Measurements from ENCODE around the gene SLC13A5. TPM values are rescaled to one million over a fixed set of nuclear protein-coding genes. Genes with fewer than 3 reads are reported as not detected.

SLC13A5 gene
- total and polyA plus RNA-seq, 4 experiments from 2014 or later: not detected

DNA sequence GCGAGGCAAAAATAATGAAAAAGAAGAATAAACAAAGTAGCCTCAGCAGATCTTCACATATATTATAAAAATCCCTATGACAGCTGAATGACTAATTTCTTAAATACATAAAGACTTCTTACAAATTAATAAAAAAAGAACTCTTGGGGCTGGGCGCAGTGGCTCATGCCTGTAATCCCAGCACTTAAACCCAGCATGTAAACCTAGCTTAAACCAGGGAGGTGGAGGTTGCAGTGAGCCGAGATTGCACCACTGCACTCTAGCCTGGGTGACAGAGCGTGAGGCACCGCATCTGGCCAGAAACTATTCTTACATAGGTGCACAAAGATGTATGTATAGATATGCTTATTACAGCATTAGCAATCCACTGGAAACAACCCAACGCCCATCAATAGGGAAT is 33.9 kb downstream of the SLC13A5 start:
- Mint-ChIP-seq H3K27me3 (peaks cover 15 to 18% of the 10 kb centered on the region in 2 donors), H3K36me3 (peaks cover 0 to 6% of the 10 kb centered on the region in 2 donors), H3K27ac (no peak overlapping the region), H3K9me3 (no peaks in the 10 kb centered on the region), H3K4me3 (no peak overlapping the region), H3K4me1 (peaks cover 0 to 10% (median 5%) of the 10 kb centered on the region in 4 donors)
- H3K4me3 ChIP-seq (ENCODE audit: low read length in 2 of 2): no peak overlapping the region
- ChIA-PET CTCF (ENCODE audit: partially characterized antibody) (interaction anchor here (1.2 kb wide), 1 partner anchor 61 kb away, joined by 3 read pairs; no protein-coding TSS in a partner anchor), POLR2A (ENCODE audit: partially characterized antibody) (no interaction called here)
- H3K27me3 ChIP-seq (ENCODE audit: insufficient read depth, low read length): peaks cover 4% of the 10 kb centered on the region
- no peaks in the 10 kb centered on the region for H3K36me3 ChIP-seq (ENCODE audit: insufficient read depth, low read length)
- DNase-seq: no peak
- H3K4me1 ChIP-seq (ENCODE audit: insufficient read depth, low read length): peaks cover 9% of the 10 kb centered on the region
- no peaks in the 10 kb centered on the region for H3K9me3 ChIP-seq (ENCODE audit: control insufficient read depth in 1 of 2, low read length in 2 of 2)
- H3K27ac ChIP-seq (ENCODE audit: low read depth, low read length): no peak overlapping the region
- intact Hi-C loops (cut with micrococcal nuclease): no loop called here

DNA sequence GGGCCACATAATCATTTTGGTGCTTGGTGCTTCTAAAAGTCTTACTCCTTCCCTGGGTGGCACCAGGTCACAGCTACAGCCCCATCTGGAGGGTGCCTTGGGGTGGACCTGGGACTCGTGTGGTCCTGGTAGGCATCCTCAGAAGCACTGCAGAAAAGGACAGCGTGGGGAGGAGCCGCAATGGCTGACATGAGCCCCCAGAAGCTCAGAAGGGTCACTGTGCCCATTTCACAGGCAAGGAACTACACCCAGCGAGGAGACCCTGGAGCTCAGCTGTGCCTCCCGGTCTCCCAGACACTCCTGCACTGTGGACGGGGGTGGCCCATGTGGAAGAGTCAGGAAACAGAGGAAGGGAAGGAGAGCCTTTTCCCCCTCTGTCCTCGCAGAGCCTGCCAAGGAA is 35.2 kb downstream of the SLC13A5 start:
- intact Hi-C loops (cut with micrococcal nuclease): no loop called here
- CTCF ChIA-PET (ENCODE audit: partially characterized antibody): no interaction called here
- POLR2A ChIA-PET (ENCODE audit: partially characterized antibody): no interaction called here

DNA sequence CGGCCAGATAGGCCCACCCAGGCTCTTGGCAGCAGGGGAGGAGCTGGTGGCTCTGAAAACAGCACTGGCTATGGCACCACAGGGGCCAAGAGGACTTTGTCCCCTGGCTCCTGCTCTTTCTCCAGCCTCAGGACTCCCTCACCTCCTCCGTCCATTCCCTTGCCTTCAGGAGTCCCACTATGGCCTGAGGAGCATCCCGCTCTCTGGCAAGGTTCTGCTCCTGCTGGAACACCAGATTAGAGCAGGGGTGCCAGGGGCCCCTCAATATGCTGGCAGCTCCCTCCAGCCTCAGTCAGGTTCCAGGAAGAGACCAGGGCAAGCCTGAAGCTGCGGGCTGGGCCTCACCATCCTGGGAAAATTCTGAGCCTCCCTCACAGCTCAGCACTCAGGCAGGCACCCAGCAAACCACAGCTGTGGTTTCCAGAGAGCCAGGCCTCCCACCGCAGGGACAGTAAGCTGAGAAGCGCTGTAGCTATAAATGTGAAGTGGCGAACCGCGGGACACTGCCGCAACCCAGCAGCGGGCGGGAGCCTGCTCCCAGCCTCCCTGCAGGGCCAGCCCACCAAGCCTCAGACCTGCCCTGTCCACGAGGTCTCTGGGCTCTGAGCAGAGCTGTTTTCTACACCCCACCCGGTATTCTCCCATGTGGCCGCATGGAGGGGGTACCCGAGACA is 35.9 kb downstream of the SLC13A5 start:
- Mint-ChIP-seq H3K27ac (no peak overlapping the region), H3K27me3 (peaks cover 12 to 13% of the 10 kb centered on the region in 2 donors), H3K4me3 (no peak overlapping the region), H3K9me3 (no peaks in the 10 kb centered on the region), H3K36me3 (peaks cover 0 to 6% of the 10 kb centered on the region in 2 donors), H3K4me1 (peaks cover 0 to 10% (median 5%) of the 10 kb centered on the region in 4 donors)
- ChIA-PET POLR2A (ENCODE audit: partially characterized antibody) (no interaction called here), CTCF (ENCODE audit: partially characterized antibody) (no interaction called here)
- Histone ChIP-seq H3K4me3 (ENCODE audit: low read length in 2 of 2) (no peak overlapping the region), H3K27ac (ENCODE audit: low read depth, low read length) (no peak overlapping the region), H3K9me3 (ENCODE audit: control insufficient read depth in 1 of 2, low read length in 2 of 2) (no peaks in the 10 kb centered on the region), H3K27me3 (ENCODE audit: insufficient read depth, low read length) (peaks cover 4% of the 10 kb centered on the region), H3K36me3 (ENCODE audit: insufficient read depth, low read length) (no peaks in the 10 kb centered on the region), H3K4me1 (ENCODE audit: insufficient read depth, low read length) (peaks cover 9% of the 10 kb centered on the region)
- DNase-seq: no peak
- intact Hi-C loops (cut with micrococcal nuclease): no loop called here

More for the DNA sequence above, 35.2 kb downstream of the SLC13A5 start:
- H3K4me1 Mint-ChIP-seq: peaks cover 0 to 10% (median 5%) of the 10 kb centered on the region in 4 donors
- peaks cover 13 to 15% of the 10 kb centered on the region in 2 donors for H3K27me3 Mint-ChIP-seq
- H3K27ac Mint-ChIP-seq: peak overlapping the region in 1 of 7 donors; percentile 42
- peaks cover 4% of the 10 kb centered on the region for H3K27me3 ChIP-seq (ENCODE audit: insufficient read depth, low read length)
- peaks cover 0 to 6% of the 10 kb centered on the region in 2 donors for H3K36me3 Mint-ChIP-seq
- no peak overlapping the region for H3K4me3 ChIP-seq (ENCODE audit: low read length in 2 of 2)
- no peaks in the 10 kb centered on the region for H3K36me3 ChIP-seq (ENCODE audit: insufficient read depth, low read length)
- DNase-seq: no peak
- no peaks in the 10 kb centered on the region for H3K9me3 ChIP-seq (ENCODE audit: control insufficient read depth in 1 of 2, low read length in 2 of 2)
- no peak overlapping the region for H3K27ac ChIP-seq (ENCODE audit: low read depth, low read length)
- no peaks in the 10 kb centered on the region for H3K9me3 Mint-ChIP-seq
- H3K4me3 Mint-ChIP-seq: no peak overlapping the region
- peaks cover 9% of the 10 kb centered on the region for H3K4me1 ChIP-seq (ENCODE audit: insufficient read depth, low read length)

DNA sequence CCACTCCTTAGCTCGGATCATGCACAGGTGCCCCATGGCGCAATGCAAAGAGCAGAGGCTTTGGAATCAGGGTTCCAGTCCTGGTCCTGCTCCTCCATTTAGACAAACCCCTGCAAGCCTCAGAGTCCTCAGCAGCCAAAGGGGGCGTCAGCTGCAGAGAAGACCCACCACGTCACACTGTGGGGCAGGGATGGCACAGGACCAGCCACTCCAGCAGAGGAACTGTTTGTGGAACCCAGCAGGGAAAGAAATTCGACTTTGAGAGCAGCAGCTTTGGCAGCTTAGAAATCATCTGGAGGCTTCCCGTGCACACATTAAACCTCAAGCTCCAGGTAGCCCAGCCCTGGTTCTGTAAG is 36.4 kb downstream of the SLC13A5 start:
- Histone ChIP-seq H3K9me3 (ENCODE audit: control insufficient read depth in 1 of 2, low read length in 2 of 2) (no peaks in the 10 kb centered on the region), H3K4me1 (ENCODE audit: insufficient read depth, low read length) (peaks cover 9% of the 10 kb centered on the region), H3K36me3 (ENCODE audit: insufficient read depth, low read length) (no peaks in the 10 kb centered on the region), H3K27ac (ENCODE audit: low read depth, low read length) (no peak overlapping the region), H3K4me3 (ENCODE audit: low read length in 2 of 2) (no peak overlapping the region), H3K27me3 (ENCODE audit: insufficient read depth, low read length) (peaks cover 4% of the 10 kb centered on the region)
- Mint-ChIP-seq H3K4me3 (no peak overlapping the region), H3K27me3 (peaks cover 12 to 13% of the 10 kb centered on the region in 2 donors), H3K36me3 (peaks cover 0 to 1% of the 10 kb centered on the region in 2 donors), H3K9me3 (no peaks in the 10 kb centered on the region), H3K4me1 (peaks cover 0 to 10% (median 5%) of the 10 kb centered on the region in 4 donors), H3K27ac (no peak overlapping the region)
- ChIA-PET POLR2A (ENCODE audit: partially characterized antibody) (no interaction called here), CTCF (ENCODE audit: partially characterized antibody) (no interaction called here)
- intact Hi-C loops (cut with micrococcal nuclease): no loop called here
- DNase-seq: no peak

DNA sequence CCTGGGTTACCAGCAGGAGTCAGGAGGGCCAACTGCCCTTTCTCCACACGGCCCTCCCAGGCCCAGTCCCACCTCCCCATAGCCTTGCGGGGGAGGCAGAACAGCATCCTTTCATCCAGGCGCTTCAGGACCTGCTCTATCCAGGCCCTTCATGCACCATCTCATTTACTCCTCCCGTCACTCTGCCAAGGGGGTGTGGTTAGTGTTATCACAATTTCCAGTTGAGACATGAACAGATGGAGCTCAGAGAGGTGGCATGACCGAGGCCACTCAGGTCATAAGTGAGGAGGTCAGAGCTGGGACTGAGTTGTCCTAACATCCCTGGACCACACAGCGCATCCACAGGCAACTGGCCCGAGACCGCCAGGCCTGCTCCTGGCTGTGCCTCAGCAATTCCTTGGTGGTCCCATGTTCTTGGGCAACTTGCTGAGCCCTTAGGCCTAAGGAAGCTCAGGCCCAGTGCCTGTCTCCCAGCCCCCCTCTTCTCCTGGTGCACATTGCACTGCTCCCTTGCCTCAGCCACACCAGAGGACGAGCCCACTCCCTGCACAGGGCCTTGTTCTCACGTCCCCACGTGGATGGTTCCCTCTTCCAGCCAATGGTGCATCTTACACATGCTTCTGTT is 37.9 kb downstream of the SLC13A5 start:
- intact Hi-C loops (cut with micrococcal nuclease): no loop called here
- no peaks in the 10 kb centered on the region for H3K36me3 ChIP-seq (ENCODE audit: insufficient read depth, low read length)
- ChIA-PET POLR2A (ENCODE audit: partially characterized antibody) (no interaction called here), CTCF (ENCODE audit: partially characterized antibody) (interaction anchor here (0.5 kb wide), 1 partner anchor 1919 kb away, joined by 4 read pairs; no protein-coding TSS in a partner anchor)
- no peak for DNase-seq
- peaks cover 9 to 12% of the 10 kb centered on the region in 2 donors for H3K27me3 Mint-ChIP-seq
- peak overlapping the region in 1 of 8 donors; percentile 27 for H3K4me3 Mint-ChIP-seq
- peaks cover 0 to 10% (median 5%) of the 10 kb centered on the region in 4 donors for H3K4me1 Mint-ChIP-seq
- peaks cover 9% of the 10 kb centered on the region for H3K4me1 ChIP-seq (ENCODE audit: insufficient read depth, low read length)
- H3K27ac Mint-ChIP-seq: peak overlapping the region in 1 of 7 donors; percentile 60
- H3K4me3 ChIP-seq (ENCODE audit: low read length in 2 of 2): no peak overlapping the region
- H3K36me3 Mint-ChIP-seq: no peaks in the 10 kb centered on the region
- no peaks in the 10 kb centered on the region for H3K9me3 Mint-ChIP-seq
- no peaks in the 10 kb centered on the region for H3K9me3 ChIP-seq (ENCODE audit: control insufficient read depth in 1 of 2, low read length in 2 of 2)
- H3K27me3 ChIP-seq (ENCODE audit: insufficient read depth, low read length): peaks cover 4% of the 10 kb centered on the region
- H3K27ac ChIP-seq (ENCODE audit: low read depth, low read length): no peak overlapping the region

DNA sequence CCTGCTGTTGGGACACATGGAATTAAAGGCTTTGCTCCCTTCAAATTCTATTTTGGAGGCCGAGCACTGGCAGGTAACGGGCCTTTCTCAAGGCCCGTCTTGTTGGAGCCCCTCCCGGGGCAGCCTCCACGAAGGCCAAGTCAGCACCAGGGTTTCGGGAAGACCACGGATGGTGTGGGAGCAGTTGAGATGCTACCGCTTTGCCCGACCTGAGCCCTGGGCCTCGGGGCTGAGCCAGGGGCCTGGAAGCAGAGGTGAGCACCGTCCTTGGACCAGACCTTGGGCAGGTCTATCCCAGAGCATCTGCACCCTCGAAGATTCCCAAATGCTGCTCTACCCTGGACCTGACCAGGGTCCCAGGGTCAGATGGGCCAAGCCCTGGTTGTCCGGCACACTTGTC is 38.6 kb downstream of the SLC13A5 start:
- Mint-ChIP-seq H3K27me3 (peaks cover 7 to 9% of the 10 kb centered on the region in 2 donors), H3K4me1 (peaks cover 0 to 10% (median 5%) of the 10 kb centered on the region in 4 donors), H3K36me3 (no peaks in the 10 kb centered on the region), H3K4me3 (no peak overlapping the region), H3K27ac (no peak overlapping the region), H3K9me3 (no peaks in the 10 kb centered on the region)
- DNase-seq: no peak
- H3K27me3 ChIP-seq (ENCODE audit: insufficient read depth, low read length): peaks cover 4% of the 10 kb centered on the region
- H3K27ac ChIP-seq (ENCODE audit: low read depth, low read length): no peak overlapping the region
- intact Hi-C loops (cut with micrococcal nuclease): no loop called here
- H3K4me3 ChIP-seq (ENCODE audit: low read length in 2 of 2): no peak overlapping the region
- H3K4me1 ChIP-seq (ENCODE audit: insufficient read depth, low read length): peaks cover 9% of the 10 kb centered on the region
- ChIA-PET CTCF (ENCODE audit: partially characterized antibody) (no interaction called here), POLR2A (ENCODE audit: partially characterized antibody) (no interaction called here)
- no peaks in the 10 kb centered on the region for H3K36me3 ChIP-seq (ENCODE audit: insufficient read depth, low read length)
- no peaks in the 10 kb centered on the region for H3K9me3 ChIP-seq (ENCODE audit: control insufficient read depth in 1 of 2, low read length in 2 of 2)

DNA sequence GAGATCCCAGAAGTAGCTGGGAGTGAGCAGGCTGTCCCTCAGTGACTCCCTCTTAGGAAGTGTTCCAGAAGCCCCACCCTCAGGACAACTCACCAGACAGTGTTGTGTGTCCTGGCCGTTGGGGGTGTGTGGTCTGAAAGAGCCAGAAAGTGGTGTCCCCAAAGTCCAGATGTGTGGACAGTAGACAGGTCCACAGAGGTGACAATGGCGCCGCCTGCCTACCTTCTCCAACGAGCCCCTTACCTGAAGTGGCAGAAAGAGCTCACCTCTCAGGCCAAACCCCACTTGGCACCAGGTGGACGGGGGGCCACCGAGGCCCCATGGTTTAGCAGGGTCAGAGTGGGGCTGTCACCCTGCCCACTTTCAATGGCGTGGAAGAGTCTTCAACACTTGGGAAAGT is 41.7 kb downstream of the SLC13A5 start:
- DNase-seq: no peak
- Histone ChIP-seq H3K27me3 (ENCODE audit: insufficient read depth, low read length) (no peaks in the 10 kb centered on the region), H3K27ac (ENCODE audit: low read depth, low read length) (no peak overlapping the region), H3K36me3 (ENCODE audit: insufficient read depth, low read length) (no peaks in the 10 kb centered on the region), H3K9me3 (ENCODE audit: control insufficient read depth in 1 of 2, low read length in 2 of 2) (no peaks in the 10 kb centered on the region), H3K4me3 (ENCODE audit: low read length in 2 of 2) (no peak overlapping the region), H3K4me1 (ENCODE audit: insufficient read depth, low read length) (no peaks in the 10 kb centered on the region)
- Mint-ChIP-seq H3K27ac (no peak overlapping the region), H3K27me3 (peaks cover 0 to 3% of the 10 kb centered on the region in 2 donors), H3K4me1 (peaks cover 0 to 2% (median under 1%) of the 10 kb centered on the region in 4 donors), H3K4me3 (no peak overlapping the region), H3K36me3 (peaks cover 2 to 7% of the 10 kb centered on the region in 2 donors), H3K9me3 (peaks cover 0 to 2% (median 0%) of the 10 kb centered on the region in 8 donors)
- intact Hi-C loops (cut with micrococcal nuclease): no loop called here
- POLR2A ChIA-PET (ENCODE audit: partially characterized antibody): no interaction called here
- CTCF ChIA-PET (ENCODE audit: partially characterized antibody): interaction anchor here (0.7 to 0.8 kb wide), 2 partner anchors 27 to 31 kb away, joined by 3 to 4 read pairs; no protein-coding TSS in a partner anchor

Measured in CD4-positive, alpha-beta memory T cell (primary cell).